Aorta (tissue), 5 donors: ENCODE results near the gene CCDC93. TPM values are rescaled to one million over a fixed set of nuclear protein-coding genes. Genes with fewer than 3 reads are reported as not detected.

Experiments used
- ATAC-seq: fragments of 200-7000 bp; cut with Tn5 transposase; one replicate; pipeline ENCODE4 v1.9.1; 2022; ENCODE audit warnings: moderate library complexity; ENCODE audit not compliant: low FRiP score
- DNase-seq, 2 donors: peaks; one replicate each; pipeline ENCODE4 v3.0.0-alpha.2; 2020
- H3K27ac ChIP-seq, 2 donors: one replicate each; pipeline ENCODE4 v1.5.1; 2013; ENCODE audit warnings: low read length in 2 of 2, mild to moderate bottlenecking in 2 of 2, moderate library complexity in 2 of 2, control low read depth in 1 of 2, inconsistent platforms in 1 of 2, low read depth in 1 of 2
- H3K27me3 ChIP-seq, 2 donors: one replicate each; pipeline ENCODE4 v1.6.1; 2013; ENCODE audit warnings: control low read depth in 1 of 2, low read length in 1 of 2, mild to moderate bottlenecking in 1 of 2, moderate library complexity in 1 of 2; ENCODE audit not compliant: insufficient read depth in 2 of 2, control insufficient read depth in 1 of 2
- H3K36me3 ChIP-seq, 2 donors: one replicate each; pipeline ENCODE4 v1.6.1; 2013; ENCODE audit warnings: control low read depth in 1 of 2, low read length in 1 of 2, mild to moderate bottlenecking in 1 of 2; ENCODE audit not compliant: insufficient read depth in 2 of 2, control insufficient read depth in 1 of 2
- H3K4me1 ChIP-seq, 2 donors: one replicate each; pipeline ENCODE4 v1.6.1; 2013; ENCODE audit warnings: low read length in 2 of 2, control low read depth in 1 of 2, mild to moderate bottlenecking in 1 of 2, moderate library complexity in 1 of 2; ENCODE audit not compliant: insufficient read depth in 2 of 2, control insufficient read depth in 1 of 2
- H3K4me3 ChIP-seq, 2 donors: one replicate each; pipeline ENCODE4 v1.5.1; 2013; ENCODE audit warnings: low read length in 2 of 2, control low read depth in 1 of 2, mild to moderate bottlenecking in 1 of 2
- H3K9me3 ChIP-seq: one replicate; pipeline ENCODE4 v1.6.1; 2013; ENCODE audit warnings: mild to moderate bottlenecking, low read length; ENCODE audit not compliant: control insufficient read depth
- WGBS, 2 donors: extraction: QIAGEN DNeasy Blood & Tissue Kit; methylation state at CpG; one replicate each; pipeline ENCODE4 v1.1.7; 2013; 5-methylcytosine and 5-hydroxymethylcytosine counted together
- intact Hi-C, 2 donors: fragments of 100-400 bp; cut with DNase I; formaldehyde crosslinking; loops; one replicate each; pipeline versions ENCODE4 v1.14.2 to v1.15.0; 2022
- polyA plus RNA-seq, 2 donors: library from polyadenylated mRNA; stranded (reverse); fragments of 200-250 nt; gene quantifications; one replicate each; pipeline ENCODE4 v1.2.3, GENCODE V29; 2013
- total RNA-seq, 2 donors: library from RNA; stranded (reverse); fragmentation: NEBNext Ultra II Directional; extraction: Animal tissue kit (Norgen Biotek cat#: 25700); gene quantifications; one replicate each; pipeline ENCODE4 v1.2.1, GENCODE V29; 2021
- donor health status: healthy with polysubstance abuse.
- donor health status: Bipolar disorder and iron deficiency.
- donor health status: DM: no; HTN: no; CAD: no.
- donor health status: DM: no; HTN: no; CAD: no.
- donor health status: DM: yes; HTN: yes; CAD: no.

Gene CCDC93
- total and polyA plus RNA-seq, 4 donors = 5.8 to 42.8 (median 23.5) TPM

DNA sequence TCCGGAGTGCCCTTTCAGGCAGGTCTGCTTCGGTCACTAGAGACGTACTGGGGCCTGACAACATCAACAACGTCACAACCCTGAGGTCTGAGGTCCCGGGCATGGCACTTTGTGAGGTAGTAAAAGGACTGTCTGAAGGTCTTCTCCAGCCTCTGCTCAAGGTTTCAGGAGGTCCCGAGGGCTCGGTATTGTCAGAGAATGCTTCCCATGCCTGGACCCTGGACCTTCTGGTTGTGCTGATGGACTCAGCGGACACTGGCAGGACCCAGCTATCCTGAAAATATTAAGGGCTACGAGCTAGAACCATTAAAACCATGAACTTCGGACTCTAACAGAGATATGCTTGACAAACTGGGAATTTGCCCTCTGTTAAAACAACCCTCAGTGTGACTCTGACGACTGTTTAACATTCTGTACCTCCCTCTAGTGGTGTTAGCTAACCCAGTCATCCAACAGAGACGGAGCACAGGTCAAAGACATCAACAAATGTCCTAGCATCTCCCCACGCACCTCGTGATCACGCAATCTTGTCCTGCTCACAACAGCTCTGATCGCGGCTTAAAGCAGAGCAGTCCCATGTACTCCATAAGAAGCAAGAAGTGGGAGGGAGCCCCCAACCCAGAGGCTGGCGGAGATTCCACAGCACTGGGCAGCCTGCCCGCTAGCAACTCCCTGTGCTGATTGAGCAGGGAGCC is 96.5 kb downstream of the CCDC93 start:
- Histone ChIP-seq H3K9me3 (peaks cover 6% of the 10 kb centered on the region), H3K27ac (no peak overlapping the region), H3K4me3 (no peak overlapping the region), H3K36me3 (peaks cover 12 to 27% of the 10 kb centered on the region in 2 donors), H3K4me1 (no peaks in the 10 kb centered on the region), H3K27me3 (no peaks in the 10 kb centered on the region)
- no peak for ATAC-seq
- DNase-seq = no peak
- intact Hi-C loops = no loop called here
- 88 to 90% methylated on average over 19 of the region's 19 CpGs for WGBS, 2 donors

DNA sequence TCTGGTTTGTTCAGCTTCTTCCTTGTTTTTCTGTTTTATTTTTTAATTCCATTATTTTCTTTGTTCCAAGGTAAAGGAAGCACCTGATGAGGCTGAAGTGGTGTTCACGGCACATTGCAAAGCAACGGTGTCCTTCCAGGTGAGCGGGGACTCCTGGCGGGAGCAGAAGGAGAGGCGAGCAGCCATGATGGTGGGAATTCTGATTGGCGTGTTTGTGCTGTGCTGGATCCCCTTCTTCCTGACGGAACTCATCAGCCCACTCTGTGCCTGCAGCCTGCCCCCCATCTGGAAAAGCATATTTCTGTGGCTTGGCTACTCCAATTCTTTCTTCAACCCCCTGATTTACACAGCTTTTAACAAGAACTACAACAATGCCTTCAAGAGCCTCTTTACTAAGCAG is 110.9 kb downstream of the CCDC93 start:
- WGBS, 2 donors = 89% methylated on average over 7 of the region's 7 CpGs
- Histone ChIP-seq H3K9me3 (peaks cover 3% of the 10 kb centered on the region), H3K27ac (no peak overlapping the region), H3K4me3 (no peak overlapping the region), H3K36me3 (no peaks in the 10 kb centered on the region), H3K4me1 (no peaks in the 10 kb centered on the region), H3K27me3 (no peaks in the 10 kb centered on the region)
- ATAC-seq = no peak
- intact Hi-C loops = no loop called here
- DNase-seq = no peak

DNA sequence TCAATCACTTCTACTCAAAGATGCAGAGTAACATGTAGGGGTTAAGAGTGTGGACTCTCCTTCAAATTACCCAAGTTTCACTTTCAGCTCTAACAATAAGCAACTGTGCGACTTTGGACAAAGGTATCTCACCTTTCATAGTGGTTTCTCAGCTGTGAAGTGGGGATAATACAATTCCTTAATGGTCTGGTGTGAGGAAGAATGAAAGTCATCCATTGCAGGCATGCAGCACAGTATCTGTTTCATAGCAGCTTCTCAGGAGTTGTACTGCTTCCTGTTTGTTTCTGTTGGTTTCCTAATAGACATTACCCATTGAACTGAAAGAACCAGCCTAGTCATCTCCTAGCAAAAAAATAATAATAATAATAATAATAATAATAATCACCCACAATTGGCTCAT is 125.0 kb downstream of the CCDC93 start:
- Histone ChIP-seq H3K36me3 (no peaks in the 10 kb centered on the region), H3K4me3 (no peak overlapping the region), H3K9me3 (peaks cover 3% of the 10 kb centered on the region), H3K4me1 (no peaks in the 10 kb centered on the region), H3K27ac (no peak overlapping the region), H3K27me3 (no peaks in the 10 kb centered on the region)
- WGBS, 2 donors = 63 to 65% methylated on average over 1 of the region's 1 CpG
- no peak for ATAC-seq
- DNase-seq = no peak
- intact Hi-C loops = no loop called here

DNA sequence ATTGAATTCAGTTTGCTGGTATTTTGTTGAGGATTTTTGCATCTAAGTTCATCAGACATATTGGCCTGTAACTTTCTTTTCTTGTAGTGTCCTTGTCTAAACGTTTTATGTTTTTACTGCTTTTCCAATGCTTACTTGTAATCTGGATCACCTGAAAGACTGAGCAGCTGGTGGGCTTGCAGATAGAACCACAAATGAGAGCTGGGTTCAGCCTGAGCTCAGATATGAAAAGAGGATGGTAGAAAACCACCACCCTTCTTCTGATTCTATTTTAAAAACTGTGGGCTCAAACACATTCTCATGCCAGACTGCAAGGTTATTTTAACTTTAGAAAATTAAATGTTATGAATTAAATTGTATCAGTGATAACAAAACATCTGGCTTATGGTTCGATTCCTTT is 128.6 kb downstream of the CCDC93 start:
- WGBS, 2 donors = 48 to 51% methylated on average over 2 of the region's 2 CpGs

DNA sequence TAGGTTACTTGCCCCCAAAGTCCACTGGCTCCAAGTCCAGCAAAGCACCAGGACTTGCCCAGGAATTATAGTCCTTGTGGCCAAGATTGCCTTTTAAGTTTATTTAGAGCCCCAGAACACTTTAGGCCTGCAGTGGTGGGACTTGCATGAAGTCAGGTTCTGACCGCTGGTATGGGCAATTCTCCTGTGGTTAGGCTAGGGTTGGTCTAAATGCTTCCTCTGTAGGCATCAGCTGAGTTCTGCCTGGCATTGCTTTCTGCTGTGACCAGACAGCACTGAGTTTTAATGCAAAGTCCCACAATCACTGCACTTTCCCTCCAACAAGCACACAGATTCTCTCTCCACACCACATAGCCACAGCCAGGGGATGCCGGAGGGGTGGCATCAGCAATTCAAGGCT is 134.9 kb downstream of the CCDC93 start:
- H3K9me3 ChIP-seq = peaks cover 1% of the 10 kb centered on the region
- H3K27ac ChIP-seq = no peak overlapping the region
- no peaks in the 10 kb centered on the region for H3K27me3 ChIP-seq
- DNase-seq (no peak), ATAC-seq (no peak)
- H3K4me3 ChIP-seq = no peak overlapping the region
- H3K36me3 ChIP-seq = no peaks in the 10 kb centered on the region
- intact Hi-C loops = no loop called here
- H3K4me1 ChIP-seq = no peaks in the 10 kb centered on the region
- WGBS, 2 donors = 89% methylated on average over 2 of the region's 2 CpGs

More for the DNA sequence above, 128.6 kb downstream of the CCDC93 start:
- intact Hi-C loops = no loop called here
- no peak overlapping the region for H3K4me3 ChIP-seq
- no peak for ATAC-seq
- H3K9me3 ChIP-seq = peaks cover 4% of the 10 kb centered on the region
- H3K4me1 ChIP-seq = no peaks in the 10 kb centered on the region
- no peak overlapping the region for H3K27ac ChIP-seq
- H3K36me3 ChIP-seq = no peaks in the 10 kb centered on the region
- no peaks in the 10 kb centered on the region for H3K27me3 ChIP-seq
- no peak for DNase-seq

DNA sequence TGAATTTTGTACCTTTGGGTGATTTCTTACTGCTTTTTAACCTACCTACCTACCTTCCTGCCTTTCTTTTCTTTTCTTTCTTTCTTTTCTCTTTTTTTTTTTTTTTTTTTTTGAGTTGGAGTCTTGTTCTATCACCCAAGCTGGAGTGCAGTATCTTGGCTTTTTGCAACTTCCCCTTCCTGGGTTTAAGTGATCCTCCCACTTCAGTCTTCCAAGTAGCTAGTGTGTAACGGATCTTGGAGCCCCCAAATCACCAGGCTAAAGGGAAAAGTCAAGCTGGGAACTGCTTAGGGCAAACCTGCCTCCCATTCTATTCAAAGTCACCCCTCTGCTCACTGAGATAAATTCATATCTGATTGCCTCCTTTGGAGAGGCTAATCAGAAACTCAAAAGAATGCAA is 138.1 kb downstream of the CCDC93 start:
- H3K4me1 ChIP-seq = no peaks in the 10 kb centered on the region
- intact Hi-C loops = no loop called here
- H3K27me3 ChIP-seq = no peaks in the 10 kb centered on the region
- no peaks in the 10 kb centered on the region for H3K9me3 ChIP-seq
- no peak overlapping the region for H3K4me3 ChIP-seq
- H3K27ac ChIP-seq = no peak overlapping the region
- DNase-seq (no peak), ATAC-seq (no peak)
- 28 to 36% methylated on average over 1 of the region's 1 CpG for WGBS, 2 donors
- H3K36me3 ChIP-seq = no peaks in the 10 kb centered on the region

Other genes starting within 250 kb of the CCDC93 start
- 10 to 100 TPM; 42.2 to 54.3 TPM for gene DDX18, start 199.4 kb downstream of the CCDC93 start, total RNA-seq
- 10 to 100 TPM; 16.7 to 24.0 TPM for gene DDX18, start 199.4 kb downstream of the CCDC93 start, polyA plus RNA-seq
- 10 to 100 TPM; 34.2 to 43.2 TPM for gene INSIG2, start 74.4 kb upstream of the CCDC93 start, total RNA-seq
- 10 to 100 TPM; 35.1 to 44.5 TPM for gene INSIG2, start 74.4 kb upstream of the CCDC93 start, polyA plus RNA-seq